K562 (cell line): ENCODE results near the gene C19orf67. TPM values are rescaled to one million over a fixed set of nuclear protein-coding genes. Genes with fewer than 3 reads are reported as not detected.

Source experiments
- ATAC-seq: fragments of 200-7000 bp; cut with Tn5 transposase; 3 replicates; pipeline ENCODE4 v1.9.1; 2020; ENCODE audit warnings: moderate library complexity
- BruUV-seq: library from RNA; stranded (reverse); fragments of 400-500 nt; replicated peaks from 2 replicates; lab custom pipeline; 2021; lab: Mats Ljungman, UMichigan
- CTCF ChIA-PET: fragments of 300-600 bp; formaldehyde crosslinking; extraction: SDS; loops from one replicate; lab custom pipeline; 2021; ENCODE audit warnings: low intra/inter-chr PET ratio; lab: Yijun Ruan, JAX
- POLR2A ChIA-PET: fragments of 300-600, 350-650 bp; sonication (Branson Sonifier 250); formaldehyde crosslinking; extraction: SDS; loops from one replicate; lab custom pipeline; 2021; ENCODE audit warnings: antibody characterized with exemption, inconsistent platforms; lab: Yijun Ruan, JAX
- DNase-seq, 4 experiments: peaks; one replicate each; pipeline versions ENCODE4 v3.0.0 to v3.0.0-alpha.2; 2011 to 2018; ENCODE audit warnings: low spot score in 3 of 4, mixed read lengths in 3 of 4; ENCODE audit errors: extremely low read depth in 1 of 4
- FAIRE-seq: peaks from 2 replicates; lab custom pipeline; 2011; peaks lifted over from hg19 to GRCh38; lab: Jason Lieb, UNC
- H2AFZ ChIP-seq: 2 replicates; pipeline ENCODE4 v1.6.0; 2011; ENCODE audit warnings: low read depth, low read length, control low read depth, inconsistent platforms
- H3K27ac ChIP-seq: fragments of 200-600 bp; 3 replicates; pipeline ENCODE4 v1.8.0; 2011; ENCODE audit warnings: low read depth, mild to moderate bottlenecking, control low read depth, inconsistent platforms, low read length, moderate library complexity, mixed read lengths; ENCODE audit errors: extremely low read depth
- H3K27me3 ChIP-seq, 2 experiments: fragments of 300-600 bp in 1 of 2; 2 replicates in 1 of 2; 3 replicates in 1 of 2; pipeline versions ENCODE4 v1.6.0 to v1.8.0; 2011; ENCODE audit warnings: inconsistent platforms in 2 of 2, low read length in 2 of 2, mild to moderate bottlenecking in 1 of 2, mixed read lengths in 1 of 2, moderate library complexity in 1 of 2; ENCODE audit not compliant: control insufficient read depth in 2 of 2, insufficient read depth in 2 of 2
- H3K36me3 ChIP-seq: fragments of 300-600 bp; 3 replicates; pipeline ENCODE4 v1.8.0; 2011; ENCODE audit warnings: mild to moderate bottlenecking, low read length, inconsistent platforms; ENCODE audit not compliant: control insufficient read depth, insufficient read depth
- H3K4me1 ChIP-seq, 2 experiments: fragments of 200-600 bp in 1 of 2; replicated peaks in 1 of 2; 2 replicates in 1 of 2; 3 replicates in 1 of 2; pipeline versions ENCODE4 v1.5.1 to v1.8.0; 2011; ENCODE audit warnings: inconsistent platforms in 2 of 2, low read length in 2 of 2, mild to moderate bottlenecking in 1 of 2, mixed read lengths in 1 of 2, moderate library complexity in 1 of 2; ENCODE audit not compliant: control insufficient read depth in 2 of 2, insufficient read depth in 2 of 2
- H3K4me2 ChIP-seq: 2 replicates; pipeline ENCODE4 v1.6.1; 2011; ENCODE audit warnings: low read length, control low read depth, inconsistent platforms, mixed read lengths; ENCODE audit not compliant: insufficient read depth
- H3K4me3 ChIP-seq: fragments of 200-600 bp; sonication (generic), shearing (Covaris generic); 2 replicates; pipeline ENCODE4 v1.5.1; 2016; ENCODE audit warnings: control low read depth, inconsistent platforms
- H3K79me2 ChIP-seq: fragments of 200-600 bp; 3 replicates; pipeline ENCODE4 v1.8.0; 2011; ENCODE audit warnings: low read length, inconsistent platforms; ENCODE audit not compliant: control insufficient read depth, insufficient read depth
- H3K9ac ChIP-seq, 2 experiments: 2 replicates each; pipeline versions ENCODE4 v1.6.0 to v1.6.1; 2011; ENCODE audit warnings: low read depth in 2 of 2, low read length in 2 of 2, control low read depth in 1 of 2, inconsistent platforms in 1 of 2, mild to moderate bottlenecking in 1 of 2, mixed read lengths in 1 of 2; ENCODE audit not compliant: insufficient read depth in 1 of 2
- H3K9me1 ChIP-seq: one replicate; pipeline ENCODE4 v1.6.0; 2011; ENCODE audit warnings: inconsistent platforms, mild to moderate bottlenecking, low read length, moderate library complexity; ENCODE audit not compliant: control insufficient read depth, insufficient read depth
- H3K9me3 ChIP-seq: replicated peaks from 2 replicates; pipeline ENCODE4 v1.5.1; 2011; ENCODE audit warnings: low read depth, low read length, inconsistent platforms; ENCODE audit not compliant: control insufficient read depth, insufficient read depth
- H4K20me1 ChIP-seq: replicated peaks from 2 replicates; pipeline ENCODE4 v1.6.1; 2011; ENCODE audit warnings: low read length, inconsistent platforms, mixed read lengths; ENCODE audit not compliant: control insufficient read depth, insufficient read depth
- AFF1 ChIP-seq, 2 experiments: fragments of 450-650 bp; IDR thresholded peaks; 2 replicates each; pipeline ENCODE4 v1.6.1; 2018; ENCODE audit warnings: mild to moderate bottlenecking in 2 of 2, low read depth in 1 of 2; ENCODE audit not compliant: partially characterized antibody in 2 of 2
- CREM ChIP-seq: IDR thresholded peaks from 2 replicates; pipeline ENCODE4 v1.6.1; 2014; ENCODE audit warnings: antibody characterized with exemption, low read depth
- CTCF ChIP-seq, 3 experiments: IDR thresholded peaks in 2 of 3; conservative IDR thresholded peaks in 1 of 3; 2 replicates each; pipeline ENCODE4 v1.5.1; 2011 to 2012; ENCODE audit warnings: low read length in 3 of 3, mild to moderate bottlenecking in 3 of 3, control low read depth in 2 of 3, improper control_type of control experiment in 1 of 3, inconsistent platforms in 1 of 3, low read depth in 1 of 3, mixed read lengths in 1 of 3, moderate library complexity in 1 of 3; ENCODE audit not compliant: insufficient read depth in 2 of 3
- SMAD2 ChIP-seq: fragments of 150-350 bp; IDR thresholded peaks from 2 replicates; pipeline ENCODE4 v1.6.1; 2014; ENCODE audit warnings: low read depth, mild to moderate bottlenecking, low read length
- SMC3 ChIP-seq: conservative IDR thresholded peaks from 2 replicates; pipeline ENCODE4 v1.6.1; 2011; ENCODE audit warnings: low read depth, low read length, improper control_type of control experiment; ENCODE audit not compliant: insufficient read depth
- TAF15 ChIP-seq: fragments of 200-400 bp; formaldehyde crosslinking; IDR thresholded peaks from 2 replicates; pipeline ENCODE4 v1.6.1; 2017; ENCODE audit warnings: mild to moderate bottlenecking, low read depth, low read length, moderate library complexity
- ZMIZ1 ChIP-seq, 2 experiments: fragments of 150-350 bp in 1 of 2; IDR thresholded peaks; 2 replicates each; pipeline ENCODE4 v1.6.1; 2012 to 2016; ENCODE audit warnings: low read depth in 2 of 2, low read length in 2 of 2, mild to moderate bottlenecking in 1 of 2, moderate library complexity in 1 of 2
- ZNF449 ChIP-seq: fragments of 250-450 bp; sonication (Bioruptor Pico); IDR thresholded peaks from 2 replicates; pipeline ENCODE4 v1.8.0; 2022; ENCODE audit warnings: moderate library complexity, mild to moderate bottlenecking, inconsistent platforms
- WGBS: fragments of 100-300 bp; shearing (Covaris generic); methylation state at CpG from one replicate; pipeline ENCODE4 v1.1.6; 2016; ENCODE audit warnings: low coverage, mixed read lengths; ENCODE audit not compliant: insufficient coverage; ENCODE audit errors: missing lambda C conversion rate; 5-methylcytosine and 5-hydroxymethylcytosine counted together
- in situ Hi-C: fragments of 300-500 bp; cut with MboI; formaldehyde crosslinking; loops from 4 replicates; pipeline ENCODE4 v1.15.0; 2018; ENCODE audit warnings: inconsistent platforms, mixed read lengths
- intact Hi-C: fragments of 100-400 bp; cut with micrococcal nuclease; formaldehyde crosslinking; loops from 2 replicates; pipeline ENCODE4 v1.14.2; 2022
- polyA plus RNA-seq, 8 experiments: library from polyadenylated mRNA; depleted of rRNA in 4 of 8; stranded (reverse) in 5 of 8; unstranded in 3 of 8; fragments of >200 nt; fragmentation: Nextera tagmentation in 2 of 8; fragmentation: Illumina TruSeq in 1 of 8; extraction: Ambion mirVana in 2 of 8; extraction: Trizol in 1 of 8; gene quantifications; 2 replicates each; pipeline versions ENCODE4 v1.2.1 to v1.2.3, GENCODE V29; 2011 to 2014; ENCODE audit warnings: inconsistent platforms in 1 of 8, missing spikeins in 1 of 8
- total RNA-seq, 7 experiments: library from RNA; depleted of rRNA in 6 of 7; stranded (reverse); fragments of >200 nt in 6 of 7; fragmentation: Illumina TruSeq in 2 of 7; extraction: Trizol in 2 of 7; gene quantifications; 2 replicates each; pipeline versions ENCODE4 v1.2.1 to v1.2.3, GENCODE V29; 2011 to 2021; ENCODE audit warnings: low replicate concordance in 1 of 7

The C19orf67 gene
- total and polyA plus RNA-seq, 9 of the 15 experiments (the other 6 are each of a cell fraction or from before 2014, with no cell fraction given): 0.29 to 1.8 (median 0.51) TPM; not detected in 3

- H3K27ac ChIP-seq: no peak overlapping the region
- no peaks in the 10 kb centered on the region for H4K20me1 ChIP-seq
- peaks cover 10% of the 10 kb centered on the region for H3K9me3 ChIP-seq
- ChIA-PET CTCF (interaction anchor here (0.6 kb wide), 1 partner anchor 109 kb away, joined by 3 read pairs; no protein-coding TSS in a partner anchor), POLR2A (no interaction called here)
- intact Hi-C loops (no loop called here), in situ Hi-C loops (no loop called here)
- no peak overlapping the region for H3K4me3 ChIP-seq
- peaks cover 2 to 10% of the 10 kb centered on the region in 2 experiments; a peak in 3 of 5 replicates for H3K4me1 ChIP-seq
- 67% methylated on average over 19 of the region's 21 CpGs for WGBS
- H2AFZ ChIP-seq: no peak overlapping the region
- no TSS peak for BruUV-seq
- no peaks in the 10 kb centered on the region for H3K9me1 ChIP-seq
- no peaks in the 10 kb centered on the region for H3K79me2 ChIP-seq
- no peak overlapping the region for H3K4me2 ChIP-seq
- ATAC-seq: peak; percentile 90
- H3K9ac ChIP-seq: peak overlapping the region in 1 of 2 experiments; percentile 19; a peak in 1 of 4 replicates
- peak; percentile 72 for FAIRE-seq
- DNase-seq: peak in 2 of 4 experiments; percentile 42 to 53
- peaks cover 23% of the 10 kb centered on the region; the same call in 2 of the 3 replicates for H3K36me3 ChIP-seq
- no peaks in the 10 kb centered on the region for H3K27me3 ChIP-seq
- TF ChIP-seq SMC3 (0 out of 2 replicates have a peak, but pooled peaks have one; percentile 14), CREM (0 out of 2 replicates have a peak, but pooled peaks have one; percentile 14), SMAD2 (no peak), ZMIZ1 (IDR thresholded peaks at IDR 0.05; ENCODE audit: low read depth in 2 of 2, low read length in 2 of 2) (no peak), CTCF (IDR thresholded peaks at IDR 0.05 in 2 of 3, conservative IDR thresholded peaks at IDR 0.05 in 1 of 3; ENCODE audit: insufficient read depth in 2 of 3, low read depth in 1 of 3, low read length in 3 of 3) (peak; percentile 61 to 65 (median 63)), ZNF449 (CRISPR knock-in tag) (no peak), AFF1 (IDR thresholded peaks at IDR 0.05; ENCODE audit: low read depth in 1 of 2, partially characterized antibody in 2 of 2) (no peak), TAF15 (no peak)
Observed at GRCh38 chr19:14097532-14098151, 12.1 kb upstream of the C19orf67 start.
